Measurements from ENCODE around the gene MINDY4B.

- no peak for TF ChIP-seq POLR2A (IDR thresholded peaks at IDR 0.05)
- TF ChIP-seq, protein P1, sequence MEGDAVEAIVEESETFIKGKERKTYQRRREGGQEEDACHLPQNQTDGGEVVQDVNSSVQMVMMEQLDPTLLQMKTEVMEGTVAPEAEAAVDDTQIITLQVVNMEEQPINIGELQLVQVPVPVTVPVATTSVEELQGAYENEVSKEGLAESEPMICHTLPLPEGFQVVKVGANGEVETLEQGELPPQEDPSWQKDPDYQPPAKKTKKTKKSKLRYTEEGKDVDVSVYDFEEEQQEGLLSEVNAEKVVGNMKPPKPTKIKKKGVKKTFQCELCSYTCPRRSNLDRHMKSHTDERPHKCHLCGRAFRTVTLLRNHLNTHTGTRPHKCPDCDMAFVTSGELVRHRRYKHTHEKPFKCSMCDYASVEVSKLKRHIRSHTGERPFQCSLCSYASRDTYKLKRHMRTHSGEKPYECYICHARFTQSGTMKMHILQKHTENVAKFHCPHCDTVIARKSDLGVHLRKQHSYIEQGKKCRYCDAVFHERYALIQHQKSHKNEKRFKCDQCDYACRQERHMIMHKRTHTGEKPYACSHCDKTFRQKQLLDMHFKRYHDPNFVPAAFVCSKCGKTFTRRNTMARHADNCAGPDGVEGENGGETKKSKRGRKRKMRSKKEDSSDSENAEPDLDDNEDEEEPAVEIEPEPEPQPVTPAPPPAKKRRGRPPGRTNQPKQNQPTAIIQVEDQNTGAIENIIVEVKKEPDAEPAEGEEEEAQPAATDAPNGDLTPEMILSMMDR (IDR thresholded peaks at IDR 0.05), result no peak
Observed at GRCh38 chr3:150922611-150923010, 17.4 kb upstream of the MINDY4B start.
